OCI-LY1 (cell line): ENCODE measurements around the gene EIF2B2.

Experiments
- H2AFZ ChIP-seq: fragments of 200-600 bp; sonication (generic), shearing (Covaris generic); 2 replicates; pipeline ENCODE4 v1.6.0; 2014; ENCODE audit warnings: antibody characterized with exemption, mild to moderate bottlenecking, low read length
- H3F3A ChIP-seq: fragments of 200-600 bp; sonication (generic), shearing (Covaris generic); 2 replicates; pipeline ENCODE4 v1.6.0; 2014; ENCODE audit warnings: mild to moderate bottlenecking, antibody characterized with exemption, low read length, moderate library complexity; ENCODE audit not compliant: insufficient read depth
- H3K27ac ChIP-seq: fragments of 200-600 bp; sonication (generic); 2 replicates; pipeline ENCODE4 v1.5.1; 2014; ENCODE audit warnings: low read length, mixed run types, mild to moderate bottlenecking, low read depth; ENCODE audit not compliant: poor library complexity, severe bottlenecking
- H3K27me3 ChIP-seq: fragments of 200-600 bp; sonication (generic); 2 replicates; pipeline ENCODE4 v1.6.0; 2014; ENCODE audit warnings: antibody characterized with exemption, mild to moderate bottlenecking, low read length, moderate library complexity; ENCODE audit not compliant: insufficient read depth
- H3K36me3 ChIP-seq: fragments of 200-600 bp; sonication (generic); 2 replicates; pipeline ENCODE4 v1.6.1; 2014; ENCODE audit warnings: mild to moderate bottlenecking, antibody characterized with exemption, low read length, moderate library complexity, mixed read lengths; ENCODE audit not compliant: insufficient read depth
- H3K4me1 ChIP-seq: fragments of 200-600 bp; sonication (generic); 2 replicates; pipeline ENCODE4 v1.5.1; 2014; ENCODE audit warnings: mild to moderate bottlenecking, low read length, moderate library complexity; ENCODE audit not compliant: insufficient read depth, severe bottlenecking
- H3K4me2 ChIP-seq: fragments of 200-600 bp; sonication (generic), shearing (Covaris generic); 2 replicates; pipeline ENCODE4 v1.6.1; 2014; ENCODE audit warnings: low read length
- H3K4me3 ChIP-seq: fragments of 200-600 bp; sonication (generic); 2 replicates; pipeline ENCODE4 v1.5.1; 2014; ENCODE audit warnings: low read length, low read depth, mild to moderate bottlenecking, mixed read lengths; ENCODE audit not compliant: poor library complexity, severe bottlenecking
- H3K79me2 ChIP-seq: fragments of 200-600 bp; shearing (Covaris generic); 2 replicates; pipeline ENCODE4 v1.6.1; 2016; ENCODE audit warnings: mixed run types, low read length, mixed read lengths; ENCODE audit not compliant: insufficient read depth
- H3K9ac ChIP-seq: fragments of 200-600 bp; sonication (generic), shearing (Covaris generic); 2 replicates; pipeline ENCODE4 v1.6.1; 2014; ENCODE audit warnings: mild to moderate bottlenecking, low read length, mixed read lengths
- H3K9me2 ChIP-seq: fragments of 200-600 bp; sonication (generic), shearing (Covaris generic); 2 replicates; pipeline ENCODE4 v1.6.1; 2014; ENCODE audit warnings: low read depth, mild to moderate bottlenecking, low read length, mixed read lengths
- H3K9me3 ChIP-seq: fragments of 200-600 bp; shearing (Covaris generic); 2 replicates; pipeline ENCODE4 v1.6.1; 2014; ENCODE audit warnings: low read length, mixed read lengths
- H4K20me1 ChIP-seq: fragments of 200-600 bp; sonication (generic), shearing (Covaris generic); 2 replicates; pipeline ENCODE4 v1.6.0; 2016; ENCODE audit warnings: mild to moderate bottlenecking, low read length; ENCODE audit not compliant: insufficient read depth
- CTCF ChIP-seq: fragments of 200-600 bp; sonication (generic), shearing (Covaris generic); IDR thresholded peaks from 2 replicates; pipeline ENCODE4 v1.5.1; 2017; ENCODE audit warnings: mild to moderate bottlenecking, antibody characterized with exemption, low read length, moderate library complexity, mixed read lengths
- EZH2 ChIP-seq: fragments of 200-600 bp; sonication (generic), shearing (Covaris generic); IDR thresholded peaks from 2 replicates; pipeline ENCODE4 v1.8.0; 2017; ENCODE audit warnings: borderline replicate concordance, mixed run types, mild to moderate bottlenecking, antibody characterized with exemption, low read length, moderate library complexity, mixed read lengths

EIF2B2 gene

GRCh38 chr14:75040959-75041358 is 38.2 kb downstream of the EIF2B2 start:
- Histone ChIP-seq H3K27me3 (no peaks in the 10 kb centered on the region), H4K20me1 (no peaks in the 10 kb centered on the region), H3K79me2 (no peaks in the 10 kb centered on the region), H3K4me2 (no peak overlapping the region), H3K27ac (no peak overlapping the region), H3K36me3 (peaks cover 33% of the 10 kb centered on the region; the same call in 1 of the 2 replicates), H3K4me1 (peaks cover 8% of the 10 kb centered on the region), H3K9me2 (no peaks in the 10 kb centered on the region), H3K9me3 (no peaks in the 10 kb centered on the region), H3F3A (no peaks in the 10 kb centered on the region), H2AFZ (no peak overlapping the region), H3K9ac (no peak overlapping the region), H3K4me3 (no peak overlapping the region)
- TF ChIP-seq EZH2, result no peak
- no peak for TF ChIP-seq CTCF

- H3K79me2 ChIP-seq, result no peaks in the 10 kb centered on the region
- H2AFZ ChIP-seq, result no peak overlapping the region
Measured at GRCh38 chr14:75041613-75042012, 38.9 kb downstream of the EIF2B2 start.

GRCh38 chr14:75042035-75042434 is 39.3 kb downstream of the EIF2B2 start:
- Histone ChIP-seq H3K4me2 (no peak overlapping the region), H3K9ac (no peak overlapping the region), H3K9me3 (no peaks in the 10 kb centered on the region), H3K79me2 (no peaks in the 10 kb centered on the region), H2AFZ (no peak overlapping the region), H3K36me3 (peaks cover 34% of the 10 kb centered on the region; the same call in 1 of the 2 replicates), H3K4me1 (peaks cover 8% of the 10 kb centered on the region), H3F3A (no peaks in the 10 kb centered on the region), H3K4me3 (no peak overlapping the region), H3K9me2 (no peaks in the 10 kb centered on the region), H3K27ac (no peak overlapping the region), H4K20me1 (no peaks in the 10 kb centered on the region), H3K27me3 (no peaks in the 10 kb centered on the region)
- TF ChIP-seq EZH2, result no peak
- no peak for TF ChIP-seq CTCF

More at GRCh38 chr14:75041613-75042012, 38.9 kb downstream of the EIF2B2 start:
- H3K9me3 ChIP-seq, result no peaks in the 10 kb centered on the region
- no peaks in the 10 kb centered on the region for H3K27me3 ChIP-seq
- H3F3A ChIP-seq, result no peaks in the 10 kb centered on the region
- H3K9me2 ChIP-seq, result no peaks in the 10 kb centered on the region
- H3K9ac ChIP-seq, result no peak overlapping the region
- peaks cover 37% of the 10 kb centered on the region; the same call in 1 of the 2 replicates for H3K36me3 ChIP-seq
- no peak overlapping the region for H3K4me3 ChIP-seq
- TF ChIP-seq CTCF, result no peak
- H3K4me1 ChIP-seq, result peaks cover 8% of the 10 kb centered on the region
- H3K4me2 ChIP-seq, result no peak overlapping the region
- no peaks in the 10 kb centered on the region for H4K20me1 ChIP-seq
- no peak overlapping the region for H3K27ac ChIP-seq
